GM04504 (cell line): Measurements from ENCODE around the gene ZNF334.

ENCODE experiments used
- DNase-seq: peaks from one replicate; pipeline ENCODE4 v3.0.0-alpha.2; 2012; ENCODE audit warnings: low read depth

ZNF334 gene

GRCh38 chr20:46485431-46485830, 27.9 kb downstream of the ZNF334 start:
- no peak for DNase-seq

- no peak for DNase-seq
Observed at GRCh38 chr20:46484954-46485353, 28.4 kb downstream of the ZNF334 start.

GRCh38 chr20:46483879-46484278, 29.5 kb downstream of the ZNF334 start:
- no peak for DNase-seq

- no peak for DNase-seq
Observed at GRCh38 chr20:46482864-46483263, 30.5 kb downstream of the ZNF334 start.

GRCh38 chr20:46477640-46478039, 35.7 kb downstream of the ZNF334 start:
- no peak for DNase-seq

- DNase-seq = no peak
Observed at GRCh38 chr20:46477225-46477624, 36.1 kb downstream of the ZNF334 start.

GRCh38 chr20:46468508-46468907, 44.9 kb downstream of the ZNF334 start:
- DNase-seq = no peak

- no peak for DNase-seq
Observed at GRCh38 chr20:46464451-46464850, 48.9 kb downstream of the ZNF334 start.

- no peak for DNase-seq
Observed at GRCh38 chr20:46463852-46464251, 49.5 kb downstream of the ZNF334 start.

GRCh38 chr20:46461808-46462207, 51.6 kb downstream of the ZNF334 start:
- DNase-seq = no peak

GRCh38 chr20:46458866-46459750, 54.3 kb downstream of the ZNF334 start:
- DNase-seq = no peak

GRCh38 chr20:46456255-46457028, 56.9 kb downstream of the ZNF334 start:
- no peak for DNase-seq

GRCh38 chr20:46455729-46456128, 57.6 kb downstream of the ZNF334 start:
- no peak for DNase-seq
